M059J (cell line): ENCODE measurements around the gene RASGRP3. TPM values are rescaled to one million over a fixed set of nuclear protein-coding genes. Genes with fewer than 3 reads are reported as not detected.

Experiments
- DNase-seq: peaks from one replicate; pipeline ENCODE4 v3.0.0-alpha.2; 2012; ENCODE audit warnings: low read depth
- total RNA-seq: library from RNA; depleted of rRNA; stranded (reverse); fragments of >200 nt; shearing (Covaris generic); gene quantifications from 2 replicates; pipeline ENCODE4 v1.2.3, GENCODE V29; 2014

Gene RASGRP3
- total RNA-seq, 1 experiment from 2014 or later: 24.5 TPM

DNA sequence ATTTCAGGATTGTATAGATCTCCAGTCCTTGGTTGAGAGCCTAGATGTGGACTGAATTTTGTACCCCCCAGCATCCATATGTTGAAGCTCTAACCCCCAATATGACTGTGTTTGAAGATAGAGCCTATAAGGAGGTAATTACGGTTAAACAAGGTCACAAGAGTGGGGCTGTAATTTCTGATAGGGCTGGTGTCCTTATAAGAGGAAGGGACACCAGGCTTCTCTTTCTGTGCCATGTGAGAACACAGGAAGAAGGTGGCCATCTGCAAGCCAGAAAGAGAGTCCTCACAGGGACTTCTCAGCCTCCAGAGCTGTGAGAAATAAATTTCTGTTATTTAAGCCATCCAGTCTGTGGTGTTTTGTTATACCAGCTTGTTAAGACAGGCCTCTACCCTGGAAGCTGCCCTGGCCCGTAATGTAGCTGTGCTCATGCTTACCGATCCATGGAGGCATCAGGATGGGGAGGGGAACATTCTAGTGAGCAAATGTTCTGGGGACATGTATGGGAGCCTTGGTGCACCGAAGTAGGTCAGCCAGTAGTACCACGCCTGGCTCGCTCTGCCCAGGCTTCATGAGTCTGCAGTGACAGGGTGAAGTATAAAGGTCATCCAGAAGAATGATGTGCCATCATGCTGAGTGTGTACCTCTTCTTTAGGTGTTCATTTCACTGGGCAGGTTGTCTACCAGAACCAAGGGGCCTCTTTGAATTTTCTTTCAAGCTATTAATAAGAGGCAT lies 16.1 kb downstream of the RASGRP3 start:
- no peak for DNase-seq

GRCh38 chr2:33494155-33494779 lies 17.8 kb downstream of the RASGRP3 start:
- DNase-seq: peak; percentile 53

DNA sequence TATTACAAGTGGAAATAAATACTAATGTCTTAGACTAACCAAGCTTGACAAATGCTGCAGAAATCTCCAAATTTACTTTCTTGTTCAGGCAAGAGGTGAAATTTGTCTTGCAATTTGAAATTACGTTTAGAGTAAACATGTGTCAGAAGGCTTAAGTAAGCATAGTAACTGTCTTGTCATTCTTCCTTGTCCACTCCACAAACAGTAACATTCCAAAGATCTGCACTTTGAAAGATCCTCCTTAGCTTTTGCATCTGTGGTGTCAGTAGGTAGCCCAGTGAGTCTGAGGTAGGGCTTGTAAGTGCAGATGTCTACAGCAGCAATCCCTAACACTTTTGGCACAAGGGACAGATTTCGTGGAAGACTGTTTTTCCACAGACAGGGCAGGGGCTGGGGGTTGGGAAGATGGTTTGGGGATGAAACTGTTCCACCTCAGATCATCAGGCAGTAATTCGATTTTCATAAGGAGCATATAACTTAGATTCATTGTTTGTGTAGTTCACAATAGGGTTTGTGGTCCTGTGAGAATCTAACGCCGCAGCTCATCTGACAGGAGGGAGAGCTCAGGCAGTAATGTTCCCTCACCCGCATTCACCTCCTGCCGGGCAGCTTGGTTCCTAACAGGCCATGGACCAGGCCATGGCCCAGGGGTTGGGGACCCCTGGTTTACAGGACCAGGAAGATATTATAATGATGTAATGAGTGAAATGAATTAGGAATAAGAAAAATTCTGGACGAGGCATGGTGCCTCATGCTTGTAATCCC lies 18.6 kb downstream of the RASGRP3 start:
- no peak for DNase-seq

DNA sequence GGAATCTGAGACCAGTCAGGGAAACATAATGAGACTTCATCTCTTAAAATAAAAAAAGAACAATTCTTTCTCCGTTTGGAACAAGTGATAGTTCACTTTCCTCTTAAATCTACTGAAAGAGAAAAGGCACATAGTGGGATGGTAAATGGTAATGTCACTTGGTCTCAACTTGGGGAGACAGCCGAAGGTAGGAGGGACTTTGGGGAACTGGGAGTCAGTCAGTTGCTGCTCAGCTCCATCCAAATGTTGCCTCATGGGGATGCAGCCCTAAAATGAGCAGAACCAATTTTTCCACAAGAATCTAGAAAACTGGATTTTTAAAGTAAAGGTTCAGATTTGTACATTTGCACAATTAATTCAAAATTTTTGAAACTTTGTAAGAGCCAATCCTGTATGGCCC lies 19.2 kb downstream of the RASGRP3 start:
- no peak for DNase-seq

DNA sequence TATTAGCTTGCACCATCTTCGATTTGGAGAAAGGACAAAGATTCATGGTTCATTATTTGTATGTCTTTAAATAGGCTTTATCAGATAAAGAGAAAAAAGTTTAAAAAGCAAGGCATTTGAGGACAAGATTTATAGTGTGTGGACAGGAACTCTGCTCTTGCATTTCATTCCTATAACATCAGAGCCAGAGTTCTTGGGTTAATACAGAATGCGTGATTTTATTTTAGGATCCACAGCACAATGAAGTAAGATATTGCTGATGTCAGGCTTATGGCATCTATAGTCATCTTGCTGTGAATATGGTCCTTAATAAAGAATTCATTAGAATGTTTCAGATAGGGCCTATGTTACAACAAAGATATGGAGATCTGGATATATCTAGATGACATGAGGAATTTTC lies 19.7 kb downstream of the RASGRP3 start:
- DNase-seq: peak; percentile 52

DNA sequence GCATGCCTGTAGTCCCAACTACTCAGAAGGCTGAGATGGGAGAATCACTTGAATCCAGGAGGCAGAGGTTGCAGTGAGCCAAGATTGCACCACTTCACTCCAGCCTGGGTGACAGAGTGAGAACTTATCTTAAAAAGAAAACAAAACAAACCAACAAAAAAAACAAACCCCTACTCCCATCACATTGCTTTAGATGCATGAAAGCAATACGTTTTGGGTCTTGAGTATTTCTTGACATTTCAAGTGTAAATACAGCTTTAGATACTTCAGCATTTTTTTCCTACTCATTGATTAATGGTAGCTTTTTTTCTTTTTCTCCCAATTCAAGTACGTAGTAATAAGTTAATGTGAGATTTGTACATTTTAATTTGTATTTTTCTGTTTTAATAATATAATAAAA lies 20.3 kb downstream of the RASGRP3 start:
- DNase-seq: no peak

DNA sequence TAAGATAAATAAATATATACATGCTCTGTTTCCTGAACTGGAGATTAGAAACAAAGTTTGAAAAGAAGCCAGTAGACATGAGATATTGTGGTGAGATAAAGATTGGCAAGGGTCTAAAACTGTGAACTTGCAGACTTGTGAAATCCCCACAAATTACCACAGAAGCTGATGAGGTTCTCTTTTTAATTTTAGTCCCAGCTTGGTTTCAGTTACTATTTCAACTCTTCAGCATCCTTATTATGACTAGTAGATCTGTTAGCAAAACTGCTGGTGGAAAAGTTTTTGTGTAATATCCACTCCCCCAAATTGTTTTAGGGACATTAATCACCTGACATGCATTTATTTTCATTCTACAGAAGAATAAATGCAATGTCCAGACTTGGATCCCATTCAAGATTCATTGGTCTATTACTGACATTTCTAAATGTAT lies 20.8 kb downstream of the RASGRP3 start:
- DNase-seq: peak; percentile 75

DNA sequence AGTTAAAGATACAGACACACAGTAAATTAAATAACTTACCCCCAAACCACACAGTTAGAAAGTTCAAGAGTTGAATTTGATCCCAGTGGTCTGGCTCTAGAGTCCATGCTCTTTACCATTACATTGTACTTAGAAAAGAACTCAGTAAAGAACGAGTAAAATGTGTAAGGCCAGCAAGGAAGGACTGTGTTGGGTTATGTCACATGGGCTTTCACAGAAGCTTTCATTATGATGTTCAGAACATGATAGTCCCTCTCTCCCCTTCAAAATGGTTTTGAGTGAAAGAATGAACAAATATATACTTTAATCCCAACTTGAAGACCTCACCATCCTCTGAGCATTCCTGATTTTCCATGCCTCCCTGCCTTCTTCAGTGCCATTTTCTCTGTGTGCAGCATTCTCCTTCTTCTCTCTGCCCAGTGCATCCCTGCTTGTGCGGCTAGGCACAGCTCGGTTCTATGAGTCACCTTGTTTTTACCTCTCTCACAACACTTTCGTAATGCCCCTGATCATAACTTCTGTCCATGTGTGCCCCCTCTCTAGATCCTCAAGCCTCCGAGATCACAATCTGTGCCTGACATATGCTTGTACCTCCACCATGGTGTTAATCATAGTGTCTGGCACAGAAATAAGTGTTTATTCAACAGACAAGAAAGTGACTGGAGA lies 22.0 kb downstream of the RASGRP3 start:
- DNase-seq: peak; percentile 67

- no peak for DNase-seq
Measured at GRCh38 chr2:33500177-33500576, 23.7 kb downstream of the RASGRP3 start.

- DNase-seq: no peak
Measured at GRCh38 chr2:33502025-33502424, 25.6 kb downstream of the RASGRP3 start.

GRCh38 chr2:33503002-33503401 lies 26.6 kb downstream of the RASGRP3 start:
- no peak for DNase-seq

DNA sequence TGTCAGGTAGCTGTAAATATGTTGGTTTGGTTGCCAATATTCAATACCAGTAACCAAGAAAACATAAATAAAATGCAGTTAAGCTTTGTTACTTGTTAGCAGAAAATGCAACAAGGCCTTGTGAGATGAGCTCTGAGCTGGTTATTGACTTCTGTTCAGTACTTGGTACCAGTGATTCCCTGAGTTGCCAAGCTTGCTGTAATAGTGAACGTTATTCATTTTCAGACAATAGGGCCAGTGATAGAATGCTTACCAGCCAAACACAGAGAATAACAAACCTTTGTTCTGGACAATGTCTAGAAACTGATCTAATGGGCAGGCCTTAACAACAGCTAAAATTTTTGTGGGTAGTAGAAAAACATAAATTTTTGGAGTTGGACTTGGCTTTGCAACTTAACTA lies 29.5 kb downstream of the RASGRP3 start:
- DNase-seq: no peak

- DNase-seq: peak; percentile 41
Measured at GRCh38 chr2:33509908-33510585, 33.6 kb downstream of the RASGRP3 start.

DNA sequence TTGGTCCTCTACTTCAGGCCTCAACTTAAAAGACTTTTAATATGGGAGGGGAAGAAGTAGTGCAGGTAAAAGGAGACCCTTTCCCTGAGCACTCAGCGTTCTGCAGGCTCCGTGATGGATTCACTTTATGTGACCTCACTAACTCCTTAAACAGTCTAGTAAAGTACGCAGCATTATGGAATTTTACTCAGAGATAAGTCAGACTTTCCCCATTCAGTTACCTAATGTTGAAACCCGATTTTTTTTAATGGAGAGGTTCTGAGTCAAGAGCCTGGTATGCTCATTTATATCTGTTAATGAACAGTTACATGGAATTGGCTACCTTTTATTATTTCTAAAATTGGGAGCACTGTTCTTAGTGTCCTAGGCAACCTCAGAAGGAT lies 34.1 kb downstream of the RASGRP3 start:
- DNase-seq: peak; percentile 38

GRCh38 chr2:33511141-33511540 lies 34.7 kb downstream of the RASGRP3 start:
- DNase-seq: peak; percentile 30

DNA sequence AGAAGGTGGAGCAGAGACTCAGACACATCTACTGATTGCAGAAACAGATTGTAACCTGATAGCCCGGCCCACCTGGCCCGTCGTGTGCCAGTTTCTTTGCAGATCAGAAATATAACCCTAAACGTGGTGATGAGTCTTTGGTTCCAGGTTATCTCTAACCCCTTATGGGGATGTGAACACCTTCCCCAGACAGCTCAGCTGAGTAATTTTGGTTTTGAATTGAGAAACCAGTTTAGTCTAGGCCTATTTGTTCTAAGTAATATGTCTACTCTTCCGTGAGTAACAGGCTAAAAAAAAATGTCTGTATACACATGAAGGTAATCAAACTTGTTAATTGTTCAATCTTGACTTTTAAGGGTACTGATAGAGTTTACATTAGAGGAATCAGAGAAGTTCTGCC lies 35.7 kb downstream of the RASGRP3 start:
- no peak for DNase-seq

- DNase-seq: no peak
Measured at GRCh38 chr2:33513480-33513879, 37.0 kb downstream of the RASGRP3 start.

GRCh38 chr2:33516456-33516995 lies 40.1 kb downstream of the RASGRP3 start:
- no peak for DNase-seq

- DNase-seq: no peak
Measured at GRCh38 chr2:33518200-33518599, 41.8 kb downstream of the RASGRP3 start.

DNA sequence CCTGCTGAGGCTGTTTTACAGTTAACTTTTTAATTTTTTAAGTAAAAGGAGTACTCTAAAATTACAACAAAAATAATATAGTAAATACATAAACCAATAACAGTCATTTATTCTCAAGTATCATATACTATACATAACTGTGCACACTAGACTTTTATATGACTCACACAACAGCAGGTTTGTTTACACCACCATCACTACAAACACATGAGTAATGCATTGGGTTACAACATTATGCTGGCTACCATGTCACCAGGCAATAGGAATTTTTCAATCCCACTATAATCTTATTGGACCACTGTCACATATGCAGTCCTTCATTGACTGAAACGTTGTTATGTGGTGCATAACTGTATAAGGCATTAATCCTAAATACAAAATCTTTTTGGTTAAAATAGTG lies 42.5 kb downstream of the RASGRP3 start:
- DNase-seq: peak; percentile 74

GRCh38 chr2:33521791-33522281 lies 45.4 kb downstream of the RASGRP3 start:
- peak; percentile 23 for DNase-seq
